ENCODE data around the gene ADAMTS17. TPM values are rescaled to one million over a fixed set of nuclear protein-coding genes. Genes with fewer than 3 reads are reported as not detected.
A peak's percentile ranks its signal among the peaks of the same experiment; 100 is the strongest.

ADAMTS17 gene
- polyA plus RNA-seq, 2 of the 4 experiments (the other 2 are of a cell fraction): 0.05 TPM; not detected in 1

DNA sequence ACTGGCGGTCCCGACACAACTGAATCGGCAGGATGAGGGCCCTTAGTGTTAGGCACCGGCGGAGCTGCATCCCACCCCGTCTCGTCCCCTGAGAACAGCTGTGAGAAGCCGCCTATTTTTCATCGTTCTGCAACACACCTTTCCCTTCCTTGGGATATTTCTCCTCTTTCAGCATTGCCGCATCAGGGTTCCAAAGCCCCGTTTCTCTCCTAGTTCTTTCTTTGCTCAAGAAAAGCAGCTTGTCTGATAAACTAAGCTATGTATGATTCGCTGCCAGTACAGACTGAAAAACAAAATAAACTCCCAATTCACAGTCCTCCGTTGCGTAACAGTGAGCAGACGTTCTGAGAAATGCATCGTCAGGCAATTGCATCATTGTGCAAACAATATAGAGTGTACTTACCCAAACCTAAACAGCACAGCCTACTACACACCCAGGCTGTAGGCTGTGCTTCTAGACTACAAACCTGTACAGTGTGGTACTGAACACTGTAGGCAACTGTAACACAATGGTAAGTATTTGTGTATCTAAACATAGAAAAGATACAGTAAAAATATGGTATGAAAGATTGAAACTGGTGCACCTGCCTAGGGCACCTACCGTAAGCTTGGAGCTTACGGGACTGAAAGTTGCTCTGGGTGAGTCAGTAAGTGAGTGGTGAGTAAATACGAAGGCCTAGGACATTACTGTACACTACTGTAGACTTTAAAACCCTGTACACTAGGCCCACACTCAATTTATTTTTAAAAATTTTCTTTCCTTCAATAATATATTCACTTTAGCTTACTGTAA is 8.9 kb upstream of the ADAMTS17 start (continued):
- TF ChIP-seq CEBPB (IDR thresholded peaks at IDR 0.05) (peak; percentile 100), EHF (CRISPR knock-in tag; IDR thresholded peaks at IDR 0.05) (no peak), FOXS1 (CRISPR knock-in tag; IDR thresholded peaks at IDR 0.05) (no peak), NFE2L2 (conservative IDR thresholded peaks at IDR 0.05; ENCODE audit: low read length) (peak; percentile 51; the same call in 1 of the 2 replicates), NR3C1 (IDR thresholded peaks at IDR 0.05) (no peak), CBX8 (IDR thresholded peaks at IDR 0.05) (no peak), GATA3 (IDR thresholded peaks at IDR 0.05; ENCODE audit: borderline replicate concordance) (peak; percentile 30; the same call in 1 of the 2 replicates), TP53 (CRISPR knock-in tag; IDR thresholded peaks at IDR 0.05) (no peak), POLR2A (IDR thresholded peaks at IDR 0.05; ENCODE audit: low read length) (no peak), RFX5 (IDR thresholded peaks at IDR 0.05) (no peak), CHD4 (IDR thresholded peaks at IDR 0.05; ENCODE audit: borderline replicate concordance) (no peak), HOXB5 (CRISPR knock-in tag; IDR thresholded peaks at IDR 0.05) (no peak), RCOR1 (IDR thresholded peaks at IDR 0.05; ENCODE audit: low read depth, low read length) (no peak), FOSL2 (IDR thresholded peaks at IDR 0.05) (peak; percentile 51; the same call in 1 of the 2 replicates), FOSL2 (CRISPR knock-in tag; IDR thresholded peaks at IDR 0.05) (peak; percentile 52), FOSB (CRISPR knock-in tag; IDR thresholded peaks at IDR 0.05) (no peak), SMC3 (IDR thresholded peaks at IDR 0.05) (no peak)
- TF ChIP-seq, protein P1, sequence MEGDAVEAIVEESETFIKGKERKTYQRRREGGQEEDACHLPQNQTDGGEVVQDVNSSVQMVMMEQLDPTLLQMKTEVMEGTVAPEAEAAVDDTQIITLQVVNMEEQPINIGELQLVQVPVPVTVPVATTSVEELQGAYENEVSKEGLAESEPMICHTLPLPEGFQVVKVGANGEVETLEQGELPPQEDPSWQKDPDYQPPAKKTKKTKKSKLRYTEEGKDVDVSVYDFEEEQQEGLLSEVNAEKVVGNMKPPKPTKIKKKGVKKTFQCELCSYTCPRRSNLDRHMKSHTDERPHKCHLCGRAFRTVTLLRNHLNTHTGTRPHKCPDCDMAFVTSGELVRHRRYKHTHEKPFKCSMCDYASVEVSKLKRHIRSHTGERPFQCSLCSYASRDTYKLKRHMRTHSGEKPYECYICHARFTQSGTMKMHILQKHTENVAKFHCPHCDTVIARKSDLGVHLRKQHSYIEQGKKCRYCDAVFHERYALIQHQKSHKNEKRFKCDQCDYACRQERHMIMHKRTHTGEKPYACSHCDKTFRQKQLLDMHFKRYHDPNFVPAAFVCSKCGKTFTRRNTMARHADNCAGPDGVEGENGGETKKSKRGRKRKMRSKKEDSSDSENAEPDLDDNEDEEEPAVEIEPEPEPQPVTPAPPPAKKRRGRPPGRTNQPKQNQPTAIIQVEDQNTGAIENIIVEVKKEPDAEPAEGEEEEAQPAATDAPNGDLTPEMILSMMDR (IDR thresholded peaks at IDR 0.05): no peak; the same call in 1 of the 3 replicates
- TF ChIP-seq, protein P2, sequence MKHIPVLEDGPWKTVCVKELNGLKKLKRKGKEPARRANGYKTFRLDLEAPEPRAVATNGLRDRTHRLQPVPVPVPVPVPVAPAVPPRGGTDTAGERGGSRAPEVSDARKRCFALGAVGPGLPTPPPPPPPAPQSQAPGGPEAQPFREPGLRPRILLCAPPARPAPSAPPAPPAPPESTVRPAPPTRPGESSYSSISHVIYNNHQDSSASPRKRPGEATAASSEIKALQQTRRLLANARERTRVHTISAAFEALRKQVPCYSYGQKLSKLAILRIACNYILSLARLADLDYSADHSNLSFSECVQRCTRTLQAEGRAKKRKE (CRISPR knock-in tag; IDR thresholded peaks at IDR 0.05; ENCODE audit: low read depth): no peak
- TF ChIP-seq, protein P3, sequence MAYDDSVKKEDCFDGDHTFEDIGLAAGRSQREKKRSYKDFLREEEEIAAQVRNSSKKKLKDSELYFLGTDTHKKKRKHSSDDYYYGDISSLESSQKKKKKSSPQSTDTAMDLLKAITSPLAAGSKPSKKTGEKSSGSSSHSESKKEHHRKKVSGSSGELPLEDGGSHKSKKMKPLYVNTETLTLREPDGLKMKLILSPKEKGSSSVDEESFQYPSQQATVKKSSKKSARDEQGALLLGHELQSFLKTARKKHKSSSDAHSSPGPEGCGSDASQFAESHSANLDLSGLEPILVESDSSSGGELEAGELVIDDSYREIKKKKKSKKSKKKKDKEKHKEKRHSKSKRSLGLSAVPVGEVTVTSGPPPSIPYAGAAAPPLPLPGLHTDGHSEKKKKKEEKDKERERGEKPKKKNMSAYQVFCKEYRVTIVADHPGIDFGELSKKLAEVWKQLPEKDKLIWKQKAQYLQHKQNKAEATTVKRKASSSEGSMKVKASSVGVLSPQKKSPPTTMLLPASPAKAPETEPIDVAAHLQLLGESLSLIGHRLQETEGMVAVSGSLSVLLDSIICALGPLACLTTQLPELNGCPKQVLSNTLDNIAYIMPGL (CRISPR knock-in tag; IDR thresholded peaks at IDR 0.05; ENCODE audit: borderline replicate concordance): no peak
- TF ChIP-seq, protein P4, sequence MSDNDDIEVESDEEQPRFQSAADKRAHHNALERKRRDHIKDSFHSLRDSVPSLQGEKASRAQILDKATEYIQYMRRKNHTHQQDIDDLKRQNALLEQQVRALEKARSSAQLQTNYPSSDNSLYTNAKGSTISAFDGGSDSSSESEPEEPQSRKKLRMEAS (IDR thresholded peaks at IDR 0.05): no peak; the same call in 1 of the 2 replicates
- TF ChIP-seq, protein P5, sequence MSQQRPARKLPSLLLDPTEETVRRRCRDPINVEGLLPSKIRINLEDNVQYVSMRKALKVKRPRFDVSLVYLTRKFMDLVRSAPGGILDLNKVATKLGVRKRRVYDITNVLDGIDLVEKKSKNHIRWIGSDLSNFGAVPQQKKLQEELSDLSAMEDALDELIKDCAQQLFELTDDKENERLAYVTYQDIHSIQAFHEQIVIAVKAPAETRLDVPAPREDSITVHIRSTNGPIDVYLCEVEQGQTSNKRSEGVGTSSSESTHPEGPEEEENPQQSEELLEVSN (IDR thresholded peaks at IDR 0.05; ENCODE audit: borderline replicate concordance, low read depth): no peak

DNA sequence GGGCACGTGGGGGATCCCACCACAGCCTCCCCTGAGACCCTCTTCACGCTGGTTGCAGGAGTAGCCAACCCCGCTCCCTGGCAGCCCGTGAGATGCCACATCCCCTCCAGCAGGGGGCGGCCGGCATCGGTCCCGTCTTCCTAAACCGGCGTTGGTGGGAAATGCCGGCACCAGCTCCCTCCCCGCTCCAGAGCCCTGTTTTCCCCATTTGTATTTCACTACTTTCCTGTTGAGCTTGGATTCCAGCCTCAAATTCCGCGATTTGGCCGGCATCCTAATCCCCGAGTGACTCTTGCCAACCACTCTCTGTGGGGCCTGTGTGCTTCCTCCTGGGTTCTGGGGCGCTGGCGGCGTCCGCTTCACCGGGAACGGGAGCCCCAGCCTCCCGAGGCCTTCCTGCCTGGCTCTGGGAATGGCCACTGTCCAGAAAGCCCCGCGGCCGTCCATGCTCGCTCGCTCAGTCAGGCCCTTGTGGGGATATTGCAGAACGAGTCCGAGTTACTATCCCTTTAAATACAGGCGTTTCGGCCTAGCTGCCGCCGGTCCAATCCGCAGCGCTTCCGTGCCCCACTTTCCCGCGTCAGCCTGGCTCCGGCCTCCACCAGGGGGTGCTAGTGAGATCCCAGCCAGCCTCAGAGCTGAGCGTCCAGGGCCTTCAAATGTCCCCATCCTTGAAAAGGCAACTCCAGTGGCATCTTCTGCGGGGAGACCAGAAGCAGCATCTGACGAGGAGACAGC is 8.1 kb upstream of the ADAMTS17 start:
- Histone ChIP-seq H3K4me2 (peak overlapping the region; percentile 87), H3K27ac (peak overlapping the region; percentile 90 to 97), H3K4me1 (peaks cover 9% of the 10 kb centered on the region), H3K9me3 (peaks cover 12% of the 10 kb centered on the region), H3K4me3 (peak overlapping the region; percentile 60)
- WGBS (ENCODE audit: missing lambda C conversion rate): 1% methylated on average over 43 of the region's 43 CpGs
- ATAC-seq: peak; percentile 89 to 97
- ChIA-PET POLR2A (interaction anchor here (0.5 to 2.2 kb wide), 7 partner anchors 10 to 252 kb away, joined by 3 to 15 read pairs (median 8); partner anchors contain the start of genes ASB7 and LINS1), CTCF (interaction anchor here (0.6 to 10.2 kb wide), 77 partner anchors 8 to 1832 kb away, joined by 3 to 291 read pairs (median 4); partner anchors contain the start of genes ADAMTS17, ASB7 and LINS1)
- DNase-seq (ENCODE audit: low read depth in 1 of 2, low spot score in 1 of 2): peak; percentile 95 to 96
- peak; percentile 93 for FAIRE-seq
- TF ChIP-seq RAD21 (conservative IDR thresholded peaks at IDR 0.05 in 1 of 2, IDR thresholded peaks at IDR 0.05 in 1 of 2) (peak; percentile 46 to 71), NPAS2 (CRISPR knock-in tag; IDR thresholded peaks at IDR 0.05; ENCODE audit: borderline replicate concordance) (no peak), POLR2A (IDR thresholded peaks at IDR 0.05; ENCODE audit: low read length) (no peak), NFE2L2 (conservative IDR thresholded peaks at IDR 0.05; ENCODE audit: low read length) (no peak), CHD4 (IDR thresholded peaks at IDR 0.05; ENCODE audit: borderline replicate concordance) (no peak), KDM5A (IDR thresholded peaks at IDR 0.05) (no peak), CBX8 (IDR thresholded peaks at IDR 0.05) (no peak), ESRRA (IDR thresholded peaks at IDR 0.05; ENCODE audit: borderline replicate concordance, low read length) (no peak)
- TF ChIP-seq, protein P6, sequence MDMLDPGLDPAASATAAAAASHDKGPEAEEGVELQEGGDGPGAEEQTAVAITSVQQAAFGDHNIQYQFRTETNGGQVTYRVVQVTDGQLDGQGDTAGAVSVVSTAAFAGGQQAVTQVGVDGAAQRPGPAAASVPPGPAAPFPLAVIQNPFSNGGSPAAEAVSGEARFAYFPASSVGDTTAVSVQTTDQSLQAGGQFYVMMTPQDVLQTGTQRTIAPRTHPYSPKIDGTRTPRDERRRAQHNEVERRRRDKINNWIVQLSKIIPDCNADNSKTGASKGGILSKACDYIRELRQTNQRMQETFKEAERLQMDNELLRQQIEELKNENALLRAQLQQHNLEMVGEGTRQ (IDR thresholded peaks at IDR 0.05): no peak
- TF ChIP-seq, protein P3 (CRISPR knock-in tag; IDR thresholded peaks at IDR 0.05; ENCODE audit: borderline replicate concordance): peak; percentile 60; the same call in 1 of the 2 replicates

Measured in A549 (cell line).